HEK293T (cell line): ENCODE results near the gene VDR.

ENCODE experiments used
- ARNT ChIP-seq: fragments of 450-650 bp; IDR thresholded peaks from 2 replicates; pipeline ENCODE4 v1.6.1; 2017; ENCODE audit warnings: mild to moderate bottlenecking
- CTBP1 ChIP-seq: fragments of 450-650 bp; IDR thresholded peaks from 2 replicates; pipeline ENCODE4 v1.6.1; 2016; ENCODE audit warnings: borderline replicate concordance
- FOXM1 ChIP-seq: fragments of 450-650 bp; IDR thresholded peaks from 2 replicates; pipeline ENCODE4 v1.6.1; 2017; ENCODE audit warnings: mild to moderate bottlenecking, borderline replicate concordance
- HDGF ChIP-seq: fragments of 450-650 bp; IDR thresholded peaks from 2 replicates; pipeline ENCODE4 v1.6.1; 2017; ENCODE audit warnings: antibody characterized with exemption, borderline replicate concordance
- NFRKB ChIP-seq: fragments of 450-650 bp; IDR thresholded peaks from 2 replicates; pipeline ENCODE4 v1.6.1; 2016; ENCODE audit warnings: mild to moderate bottlenecking, moderate library complexity
- SP1 ChIP-seq: fragments of 450-650 bp; IDR thresholded peaks from 2 replicates; pipeline ENCODE4 v1.6.1; 2017
- SUZ12 ChIP-seq: fragments of 450-650 bp; IDR thresholded peaks from 2 replicates; pipeline ENCODE4 v1.6.1; 2016; ENCODE audit warnings: mild to moderate bottlenecking
- ZNF384 ChIP-seq: fragments of 450-650 bp; IDR thresholded peaks from 2 replicates; pipeline ENCODE4 v1.6.1; 2016
- TF ChIP-seq, protein P1 (sequence below): fragments of 450-650 bp; IDR thresholded peaks from 2 replicates; pipeline ENCODE4 v1.6.1; 2016

DNA sequence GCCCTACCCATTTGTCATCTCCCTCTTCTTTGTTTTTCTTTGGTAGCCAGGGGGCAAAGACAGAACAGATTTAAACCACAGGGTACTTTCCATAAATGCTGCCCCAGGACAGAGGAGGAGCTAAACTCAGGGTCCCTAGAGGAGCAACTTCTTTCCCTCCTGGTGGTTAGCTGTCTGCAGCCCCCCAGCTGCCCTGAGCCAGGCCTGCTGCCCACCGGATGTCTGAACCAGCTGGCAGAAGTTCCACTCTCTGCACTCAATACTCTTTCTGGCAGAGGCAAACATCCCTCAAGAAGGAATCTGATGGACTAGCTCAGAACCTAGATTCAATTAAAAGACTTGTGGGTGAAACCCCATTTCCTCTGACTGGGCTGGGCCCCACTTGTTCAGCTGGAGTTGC, 10.7 kb downstream of the VDR start:
- no peak for TF ChIP-seq CTBP1
- TF ChIP-seq SP1 = no peak
- no peak for TF ChIP-seq FOXM1
- no peak for TF ChIP-seq ZNF384
- no peak for TF ChIP-seq NFRKB
- TF ChIP-seq, protein P1, sequence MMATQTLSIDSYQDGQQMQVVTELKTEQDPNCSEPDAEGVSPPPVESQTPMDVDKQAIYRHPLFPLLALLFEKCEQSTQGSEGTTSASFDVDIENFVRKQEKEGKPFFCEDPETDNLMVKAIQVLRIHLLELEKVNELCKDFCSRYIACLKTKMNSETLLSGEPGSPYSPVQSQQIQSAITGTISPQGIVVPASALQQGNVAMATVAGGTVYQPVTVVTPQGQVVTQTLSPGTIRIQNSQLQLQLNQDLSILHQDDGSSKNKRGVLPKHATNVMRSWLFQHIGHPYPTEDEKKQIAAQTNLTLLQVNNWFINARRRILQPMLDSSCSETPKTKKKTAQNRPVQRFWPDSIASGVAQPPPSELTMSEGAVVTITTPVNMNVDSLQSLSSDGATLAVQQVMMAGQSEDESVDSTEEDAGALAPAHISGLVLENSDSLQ = no peak
- TF ChIP-seq HDGF = no peak
- TF ChIP-seq ARNT = no peak
- TF ChIP-seq SUZ12 = no peak
